GM19351 (cell line): ENCODE measurements around the gene ISY1.
"Not testable (repeated sequence)": the region's sequence is repeated elsewhere in the genome, so short reads cannot be mapped to it uniquely, and the experiment has no call there.

ENCODE experiments used
- ATAC-seq: cut with Tn5 transposase; IDR thresholded peaks from one replicate; pipeline ENCODE4 v1.9.1; 2021; ENCODE audit warnings: mild to moderate bottlenecking, moderate library complexity; ENCODE audit not compliant: unreplicated experiment

ISY1 gene

DNA sequence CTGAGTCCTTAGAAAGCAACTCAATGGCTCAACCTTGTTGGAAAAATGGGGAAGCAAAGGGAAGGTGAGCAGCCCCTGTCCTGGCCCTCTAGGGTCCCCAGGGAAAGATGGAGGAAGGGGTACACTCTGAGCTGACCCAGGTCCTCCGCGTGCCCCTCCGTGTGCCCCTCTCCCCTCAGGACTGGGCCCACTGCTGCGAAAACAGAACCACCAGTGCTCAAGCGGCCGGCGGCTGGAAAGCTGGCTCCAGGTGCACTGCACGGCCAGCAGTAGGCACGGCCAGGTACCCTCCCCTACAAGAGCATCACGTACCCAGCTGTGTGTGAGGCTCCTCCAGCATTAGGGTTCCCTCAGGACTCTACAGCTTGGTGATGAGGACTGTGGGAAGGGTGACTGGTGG lies 65.6 kb downstream of the ISY1 start:
- no peak for ATAC-seq

DNA sequence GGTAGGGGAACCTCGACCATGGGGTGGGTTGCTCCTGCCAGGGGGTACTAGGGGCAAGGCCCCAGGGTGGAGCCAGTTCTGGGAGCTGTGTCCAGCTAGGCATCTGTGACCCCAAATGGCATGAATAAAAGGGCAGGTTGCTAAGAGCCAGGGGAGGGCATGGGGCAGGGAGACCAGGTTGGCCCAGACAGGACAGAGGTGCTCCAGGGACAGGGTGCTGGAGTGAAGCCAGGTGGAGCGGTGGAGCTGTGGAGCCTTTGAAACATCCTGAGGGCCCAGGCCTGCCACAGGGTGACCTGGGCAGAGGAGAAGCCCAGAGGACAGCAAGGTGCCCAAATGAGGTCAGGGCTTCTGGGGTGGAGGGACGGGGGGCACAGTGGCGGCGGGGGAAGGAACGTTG lies 72.6 kb downstream of the ISY1 start:
- not testable (repeated sequence) for ATAC-seq

DNA sequence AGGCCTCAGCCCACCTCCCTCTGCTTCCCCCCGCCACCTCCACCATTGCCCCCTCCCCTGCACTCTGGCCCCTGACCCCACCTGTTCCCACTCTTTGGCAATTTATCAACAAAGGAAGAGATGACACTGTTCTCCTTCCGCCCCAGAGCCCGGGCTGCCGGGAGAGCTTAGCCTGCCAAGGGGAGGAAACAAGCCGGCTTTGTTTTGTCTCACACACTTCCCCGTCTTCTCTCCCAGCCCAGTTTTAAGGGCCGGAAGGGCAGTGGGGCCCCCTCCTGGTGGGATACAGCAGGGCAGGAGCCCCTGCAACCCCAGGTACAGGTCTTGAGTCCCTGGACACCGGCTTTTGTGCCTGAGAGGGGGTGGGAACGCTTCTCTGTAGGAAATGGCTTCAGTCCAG lies 73.0 kb downstream of the ISY1 start:
- ATAC-seq: peak; percentile 64

DNA sequence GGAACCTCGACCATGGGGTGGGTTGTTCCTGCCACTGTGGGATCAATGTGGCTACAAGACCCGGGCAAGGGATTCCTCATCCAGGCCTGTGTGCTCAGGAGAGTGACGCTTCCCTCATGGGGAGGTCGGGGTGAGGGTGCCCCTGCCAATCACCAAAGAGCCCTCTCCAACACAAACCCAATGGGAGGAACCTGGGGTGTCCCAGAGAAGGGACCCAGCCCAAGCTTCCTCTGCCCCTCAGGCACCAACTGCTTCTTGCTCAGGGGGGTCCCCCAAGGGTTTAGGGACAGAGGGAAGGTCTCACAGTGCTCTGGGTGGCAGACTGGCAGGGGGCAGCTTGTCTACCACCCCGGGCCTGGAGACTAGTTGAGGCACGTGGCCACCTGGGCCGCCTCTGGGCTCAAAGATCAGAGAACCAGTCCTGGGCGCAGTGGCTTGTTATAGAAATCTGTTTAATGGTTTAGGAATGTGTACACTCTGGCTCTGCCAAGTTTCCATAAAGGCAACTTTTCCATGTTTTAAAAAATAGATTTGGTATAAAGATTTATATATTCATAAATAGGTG lies 73.6 kb downstream of the ISY1 start:
- no peak for ATAC-seq

DNA sequence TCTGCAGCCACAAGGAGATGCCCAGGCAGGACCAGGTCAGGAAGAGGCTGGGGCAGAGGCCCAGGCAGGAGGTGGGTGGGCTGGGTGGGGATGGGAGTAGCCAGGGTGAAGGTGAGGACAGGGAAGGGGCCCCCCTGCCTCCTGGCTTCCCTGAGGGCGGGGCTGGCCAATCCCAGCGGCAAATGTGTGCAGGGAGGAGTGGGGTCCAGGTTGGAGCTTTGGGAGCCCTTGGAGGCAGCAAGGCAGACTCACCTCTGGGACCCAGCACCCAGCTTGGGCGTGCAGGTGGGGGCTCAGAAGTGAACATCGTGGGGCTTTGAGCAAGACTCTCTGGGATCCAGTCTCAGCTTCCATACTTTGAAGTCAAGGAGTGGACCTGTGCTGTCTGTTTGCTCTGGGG lies 75.0 kb downstream of the ISY1 start:
- ATAC-seq: no peak

DNA sequence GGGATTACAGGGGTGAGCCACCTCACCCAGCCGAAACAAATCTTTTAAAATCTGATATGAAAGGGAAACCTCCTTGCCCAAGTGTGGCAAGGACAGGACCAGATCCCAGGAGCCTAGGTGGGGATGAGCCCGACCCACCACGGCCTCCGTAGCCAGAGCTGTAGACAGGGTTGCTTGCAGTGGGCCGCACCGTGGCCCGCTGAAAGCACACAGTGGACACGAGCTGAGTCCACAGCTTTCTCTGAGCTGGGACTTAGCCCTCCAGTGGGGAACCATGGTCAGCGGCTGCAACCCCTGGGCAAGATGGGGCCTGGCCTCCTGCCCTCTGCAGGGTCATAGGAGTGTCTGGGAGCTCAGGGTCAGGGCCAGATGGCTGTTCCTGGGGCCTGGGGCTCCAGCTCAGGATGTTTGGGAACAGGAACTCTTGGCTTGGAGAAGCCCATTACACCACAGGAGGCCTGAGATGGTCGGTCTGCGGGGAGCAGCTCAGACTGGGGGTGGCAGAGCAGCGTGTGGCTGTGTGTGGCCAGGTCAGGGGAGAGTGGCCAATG lies 75.6 kb downstream of the ISY1 start:
- no peak for ATAC-seq

DNA sequence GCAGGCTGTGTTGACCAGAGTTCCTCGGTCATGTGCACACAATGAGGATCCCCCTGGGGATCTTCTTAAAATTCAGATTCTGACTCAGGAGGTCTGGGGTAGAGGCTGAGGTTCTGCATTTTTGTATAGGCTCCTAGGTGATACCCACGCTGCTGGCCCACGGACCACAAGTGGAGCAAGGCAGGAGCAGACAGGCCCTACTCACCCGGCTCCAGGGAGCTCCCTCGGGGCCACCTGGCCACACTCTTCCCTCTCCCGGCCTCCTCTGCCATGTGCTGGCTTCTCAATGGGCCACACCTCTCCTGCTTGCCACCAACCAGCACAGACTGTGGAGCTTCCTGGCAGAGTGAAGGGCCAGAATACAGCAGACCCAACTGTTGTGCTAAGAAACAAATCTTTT lies 76.4 kb downstream of the ISY1 start:
- ATAC-seq: no peak

DNA sequence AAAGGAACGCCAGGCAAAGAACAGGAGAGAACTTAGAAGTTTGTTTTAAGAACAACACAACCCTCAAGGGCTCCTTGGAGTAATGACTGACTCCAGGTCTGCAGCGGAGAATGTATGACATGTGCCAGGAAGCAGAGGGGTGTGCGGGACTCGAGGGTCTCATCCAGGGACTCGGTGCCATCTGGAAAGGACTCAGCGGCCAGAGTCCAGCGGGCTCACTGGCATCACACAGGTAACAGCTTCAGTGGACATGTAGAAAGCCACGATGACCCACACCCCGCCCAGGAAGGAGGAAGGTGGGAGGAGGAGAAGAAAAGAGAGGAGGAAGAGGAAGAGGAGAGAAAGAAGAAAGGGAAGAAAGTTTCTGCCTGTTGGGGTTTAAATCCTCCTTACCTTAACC lies 78.8 kb downstream of the ISY1 start:
- no peak for ATAC-seq

DNA sequence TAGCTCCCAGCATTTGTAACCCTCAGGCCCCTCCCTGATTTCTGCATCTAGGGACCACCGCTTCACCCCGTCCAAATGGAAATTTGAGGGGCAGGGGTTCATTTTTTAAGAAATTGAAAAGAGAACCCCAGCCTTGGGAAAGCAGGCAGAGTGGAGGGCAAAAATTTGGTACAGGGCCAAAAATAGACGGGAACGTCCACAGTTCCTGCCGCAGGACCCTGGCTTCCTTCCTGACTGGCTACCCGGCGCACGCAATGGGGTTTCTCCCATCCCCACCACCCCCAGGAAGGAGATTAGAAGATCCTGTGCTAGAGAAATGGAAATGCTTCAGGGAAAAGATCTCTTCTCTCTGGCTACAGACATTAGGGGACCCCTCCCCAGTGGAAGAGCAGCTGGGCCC lies 79.4 kb downstream of the ISY1 start:
- no peak for ATAC-seq

DNA sequence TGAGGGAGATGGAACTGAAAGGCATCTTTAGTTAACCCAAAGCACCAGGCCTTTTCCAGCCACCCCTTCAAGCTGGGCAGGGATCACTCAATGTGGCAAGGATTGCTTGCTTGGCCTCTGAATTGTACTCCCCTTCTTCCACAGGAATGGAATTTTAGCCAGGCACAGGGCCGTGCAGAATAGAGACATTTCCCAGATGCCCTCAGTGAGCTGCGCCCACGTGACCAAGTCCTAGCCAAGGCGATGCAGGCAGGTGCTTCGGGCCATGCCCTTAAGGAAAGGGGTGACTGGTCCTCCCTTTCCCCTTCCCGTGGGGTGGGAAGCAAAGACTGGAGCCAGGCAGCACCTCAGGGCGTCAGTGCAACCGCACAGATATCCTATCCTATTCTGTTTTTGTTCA lies 82.4 kb downstream of the ISY1 start:
- no peak for ATAC-seq
